ENCODE measurements around the gene DIMT1.

DIMT1 gene

GRCh38 chr5:62362701-62363100 is 41.0 kb downstream of the DIMT1 start (continued):
- TF ChIP-seq MYNN (tag by site-specific recombination; IDR thresholded peaks at IDR 0.05; ENCODE audit: borderline replicate concordance) = no peak
- TF ChIP-seq ZNF148 (tag by site-specific recombination; IDR thresholded peaks at IDR 0.05; ENCODE audit: borderline replicate concordance) = no peak
- TF ChIP-seq ZSCAN16 (tag by site-specific recombination; IDR thresholded peaks at IDR 0.05) = no peak
- no peak for TF ChIP-seq RBAK (tag by site-specific recombination; IDR thresholded peaks at IDR 0.05)

- no peaks in the 10 kb centered on the region for H3K4me1 ChIP-seq (ENCODE audit: control insufficient read depth, insufficient read depth, low read length)
- H3K27ac ChIP-seq (ENCODE audit: extremely low read depth, low read depth, low read length) = no peak overlapping the region
- H3K36me3 ChIP-seq (ENCODE audit: control insufficient read depth in 2 of 2, insufficient read depth in 1 of 2, low read length in 2 of 2) = peaks cover 67 to 75% of the 10 kb centered on the region in 2 experiments
- no peak overlapping the region for H3K4me3 ChIP-seq (ENCODE audit: low read depth, low read length)
- no peaks in the 10 kb centered on the region for H3K9me3 ChIP-seq (ENCODE audit: control insufficient read depth, insufficient read depth, low read depth, low read length)
- peak; percentile 33 for TF ChIP-seq ZNF654 (tag by site-specific recombination; IDR thresholded peaks at IDR 0.05; ENCODE audit: low read depth)
- no peak for TF ChIP-seq ZNF248 (tag by site-specific recombination; IDR thresholded peaks at IDR 0.05)
- CTCF ChIA-PET = interaction anchor here (0.6 to 1.8 kb wide), 4 partner anchors 10 to 144 kb away, joined by 3 to 10 read pairs (median 6); no protein-coding TSS in a partner anchor
- POLR2A ChIA-PET = no interaction called here
Measured at GRCh38 chr5:62354028-62354874, 49.5 kb downstream of the DIMT1 start.

- no peaks in the 10 kb centered on the region for H3K4me1 ChIP-seq (ENCODE audit: control insufficient read depth, insufficient read depth, low read length)
- TF ChIP-seq BCL11B (tag by site-specific recombination; IDR thresholded peaks at IDR 0.05; ENCODE audit: low read depth) (no peak), ZNF626 (tag by site-specific recombination; IDR thresholded peaks at IDR 0.05) (no peak), ZNF114 (tag by site-specific recombination; IDR thresholded peaks at IDR 0.05) (no peak), ZFHX2 (tag by site-specific recombination; conservative IDR thresholded peaks at IDR 0.05) (no peak), OSR2 (tag by site-specific recombination; IDR thresholded peaks at IDR 0.05) (no peak), YY2 (tag by site-specific recombination; IDR thresholded peaks at IDR 0.05) (no peak), ZNF777 (tag by site-specific recombination; IDR thresholded peaks at IDR 0.05; ENCODE audit: borderline replicate concordance) (no peak), REST (tag by site-specific recombination; IDR thresholded peaks at IDR 0.05) (no peak), ZBTB17 (tag by site-specific recombination; IDR thresholded peaks at IDR 0.05) (no peak), ZNF707 (tag by site-specific recombination; IDR thresholded peaks at IDR 0.05) (no peak), ZNF514 (tag by site-specific recombination; IDR thresholded peaks at IDR 0.05) (no peak), ZBTB48 (tag by site-specific recombination; IDR thresholded peaks at IDR 0.05) (no peak), ZNF670 (tag by site-specific recombination; IDR thresholded peaks at IDR 0.05; ENCODE audit: low read depth) (no peak), BCL11A (tag by site-specific recombination; IDR thresholded peaks at IDR 0.05; ENCODE audit: low read depth) (no peak), ZNF214 (tag by site-specific recombination; IDR thresholded peaks at IDR 0.05; ENCODE audit: borderline replicate concordance) (no peak)
- peaks cover 41 to 49% of the 10 kb centered on the region in 2 experiments for H3K36me3 ChIP-seq (ENCODE audit: control insufficient read depth in 2 of 2, insufficient read depth in 1 of 2, low read length in 2 of 2)
- no peaks in the 10 kb centered on the region for H3K9me3 ChIP-seq (ENCODE audit: control insufficient read depth, insufficient read depth, low read depth, low read length)
- POLR2A ChIA-PET = no interaction called here
- H3K4me3 ChIP-seq (ENCODE audit: low read depth, low read length) = no peak overlapping the region
- CTCF ChIA-PET = interaction anchor here (0.6 kb wide), 1 partner anchor 1536 kb away, joined by 3 read pairs; no protein-coding TSS in a partner anchor
- H3K27ac ChIP-seq (ENCODE audit: extremely low read depth, low read depth, low read length) = no peak overlapping the region
Measured at GRCh38 chr5:62348723-62349481, 54.8 kb downstream of the DIMT1 start.
